Calu3 (cell line): ENCODE data around the gene ATXN10. TPM values are rescaled to one million over a fixed set of nuclear protein-coding genes. Genes with fewer than 3 reads are reported as not detected.

Experiments
- BruUV-seq: library from RNA; stranded (reverse); fragments of 400-500 nt; replicated peaks from 2 replicates; lab custom pipeline; 2021; lab: Mats Ljungman, UMichigan
- CTCF ChIA-PET: fragments of 300-600 bp; sonication (Branson Sonifier 250); formaldehyde crosslinking; loops from one replicate; lab custom pipeline; 2022; ENCODE audit warnings: antibody characterized with exemption; lab: Charles Lee
- DNase-seq: peaks from one replicate; pipeline ENCODE4 v3.0.0; 2022
- H3K27ac Mint-ChIP-seq: one replicate; pipeline ENCODE4 v1.8.0; 2022; ENCODE audit warnings: mixed read lengths; ENCODE audit not compliant: unreplicated experiment
- H3K27me3 Mint-ChIP-seq: one replicate; pipeline ENCODE4 v1.8.0; 2022; ENCODE audit warnings: mixed read lengths; ENCODE audit not compliant: unreplicated experiment
- H3K36me3 Mint-ChIP-seq: one replicate; pipeline ENCODE4 v1.8.0; 2022; ENCODE audit warnings: mild to moderate bottlenecking, moderate library complexity, mixed read lengths; ENCODE audit not compliant: insufficient read depth, unreplicated experiment
- H3K4me1 Mint-ChIP-seq: one replicate; pipeline ENCODE4 v1.8.0; 2022; ENCODE audit warnings: mild to moderate bottlenecking, low read depth, mixed read lengths; ENCODE audit not compliant: unreplicated experiment
- H3K4me3 Mint-ChIP-seq: one replicate; pipeline ENCODE4 v1.8.0; 2022; ENCODE audit warnings: mild to moderate bottlenecking, low read depth, moderate library complexity, mixed read lengths; ENCODE audit not compliant: unreplicated experiment
- H3K9me3 Mint-ChIP-seq: one replicate; pipeline ENCODE4 v1.8.0; 2022; ENCODE audit warnings: low read depth, mixed read lengths; ENCODE audit not compliant: unreplicated experiment
- CTCF ChIP-seq: fragments of 200-600 bp; IDR thresholded peaks from one replicate; pipeline ENCODE4 v1.8.0; 2022; ENCODE audit warnings: antibody characterized with exemption; ENCODE audit not compliant: unreplicated experiment
- intact Hi-C: fragments of 100-400 bp; cut with micrococcal nuclease; formaldehyde crosslinking; loops from one replicate; pipeline ENCODE4 v1.10.0; 2022; ENCODE audit not compliant: unreplicated experiment
- microRNA-seq: library from miRNA; unstranded; fragments of <30 nt; microRNA quantifications from one replicate; pipeline ENCODE4 v1.2.0, GENCODE V29; 2022
- total RNA-seq: library from RNA; stranded (reverse); gene quantifications from 2 replicates; pipeline ENCODE4 v1.2.3, GENCODE V29; 2022

Gene ATXN10
- total RNA-seq, 1 experiment from 2014 or later: 263 TPM

GRCh38 chr22:45891996-45892621 lies 220.5 kb downstream of the ATXN10 start:
- no peaks in the 10 kb centered on the region for H3K9me3 Mint-ChIP-seq
- no TSS peak for BruUV-seq
- peaks cover 38% of the 10 kb centered on the region for H3K4me1 Mint-ChIP-seq
- H3K4me3 Mint-ChIP-seq: no peak overlapping the region
- CTCF ChIA-PET: interaction anchor here (0.5 to 0.6 kb wide), 2 partner anchors 28 kb away, joined by 3 to 5 read pairs; no protein-coding TSS in a partner anchor
- H3K36me3 Mint-ChIP-seq: peaks cover 13% of the 10 kb centered on the region
- no peak for TF ChIP-seq CTCF
- intact Hi-C loops: no loop called here
- no peak overlapping the region for H3K27ac Mint-ChIP-seq
- no peak for DNase-seq
- H3K27me3 Mint-ChIP-seq: no peaks in the 10 kb centered on the region

DNA sequence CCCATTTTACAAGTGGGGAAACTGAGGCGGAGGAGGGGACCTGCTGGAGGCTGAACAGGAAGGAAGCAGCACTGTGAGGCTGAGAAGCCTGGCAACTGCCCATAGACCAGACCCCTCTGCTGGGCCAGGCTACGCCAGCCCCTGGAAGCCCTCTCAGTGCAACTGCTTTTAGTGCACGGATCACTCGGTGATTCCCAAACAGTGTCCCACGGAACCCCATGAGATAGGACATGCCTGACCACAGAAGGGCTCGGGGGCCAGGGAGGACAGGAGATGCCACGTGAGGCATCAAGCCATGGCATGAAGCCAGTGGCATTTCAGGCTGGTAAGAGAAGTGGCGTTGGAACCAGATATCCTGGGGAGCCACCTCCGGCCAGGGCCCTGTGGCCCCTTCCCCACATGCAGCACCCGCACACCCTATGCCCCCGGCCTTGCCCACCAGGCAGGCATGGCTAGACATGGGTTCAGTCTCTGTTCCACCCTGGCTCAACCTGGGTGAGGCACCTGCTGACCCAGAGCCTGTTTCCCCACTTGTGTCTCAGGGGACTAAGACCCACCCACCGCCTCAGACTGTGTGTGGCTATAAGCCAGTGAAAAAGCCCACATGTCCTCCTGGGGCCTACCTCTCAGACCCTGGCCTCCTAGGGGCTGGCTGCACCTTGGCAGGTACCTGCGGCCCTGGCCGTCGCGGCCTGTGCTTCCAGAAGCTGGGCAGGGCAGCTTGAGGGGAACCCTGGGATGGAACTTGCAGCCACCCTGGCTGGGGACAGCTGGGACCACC lies 221.2 kb downstream of the ATXN10 start:
- H3K27ac Mint-ChIP-seq: no peak overlapping the region
- BruUV-seq: no TSS peak
- no peak for TF ChIP-seq CTCF
- H3K9me3 Mint-ChIP-seq: no peaks in the 10 kb centered on the region
- DNase-seq: no peak
- H3K4me1 Mint-ChIP-seq: peaks cover 34% of the 10 kb centered on the region
- intact Hi-C loops: no loop called here
- no peak overlapping the region for H3K4me3 Mint-ChIP-seq
- H3K27me3 Mint-ChIP-seq: no peaks in the 10 kb centered on the region
- CTCF ChIA-PET: interaction anchor here (0.5 to 0.6 kb wide), 2 partner anchors 28 to 67 kb away, joined by 3 to 5 read pairs; no protein-coding TSS in a partner anchor
- H3K36me3 Mint-ChIP-seq: peaks cover 7% of the 10 kb centered on the region

DNA sequence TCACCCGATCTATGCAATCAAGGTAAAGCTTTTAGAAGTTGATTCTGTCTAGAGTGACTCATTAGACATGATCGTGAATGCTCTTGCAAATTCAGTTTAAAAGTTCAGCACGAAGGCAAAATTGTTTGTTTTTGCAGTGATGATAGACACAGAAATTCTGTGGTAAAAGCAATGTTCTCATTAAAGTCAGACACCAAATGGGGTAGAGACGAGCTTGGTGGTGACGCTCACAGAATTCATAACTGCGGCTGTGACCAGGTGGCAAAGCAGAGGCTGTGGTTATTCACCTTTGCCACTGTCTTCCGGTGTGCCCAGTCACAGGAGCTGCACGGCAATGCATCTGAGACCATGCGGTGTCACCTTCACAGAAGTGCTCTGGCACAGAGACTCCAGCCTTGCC lies 221.9 kb downstream of the ATXN10 start:
- no peak for DNase-seq
- H3K27ac Mint-ChIP-seq: no peak overlapping the region
- H3K4me1 Mint-ChIP-seq: peaks cover 31% of the 10 kb centered on the region
- H3K27me3 Mint-ChIP-seq: no peaks in the 10 kb centered on the region
- no TSS peak for BruUV-seq
- TF ChIP-seq CTCF: no peak
- CTCF ChIA-PET: interaction anchor here (0.6 to 1.0 kb wide), 3 partner anchors 10 to 66 kb away, joined by 3 read pairs; no protein-coding TSS in a partner anchor
- H3K36me3 Mint-ChIP-seq: peaks cover 2% of the 10 kb centered on the region
- intact Hi-C loops: no loop called here
- no peaks in the 10 kb centered on the region for H3K9me3 Mint-ChIP-seq
- H3K4me3 Mint-ChIP-seq: no peak overlapping the region

Small RNAs within 50 kb of the gene (microRNA-seq; reads per million reads assigned to microRNA genes)
- 1.4 reads per million for gene MIR4762

Other genes with a start within 250 kb of the ATXN10 start
- 28.4 and 28.6 TPM in 2 replicates for gene FBLN1, start 169.0 kb upstream of the ATXN10 start, total RNA-seq